Peyer's patch (tissue), 4 donors: ENCODE data around the gene LRRC38.

Experiments used
- POLR2A ChIP-seq, 2 donors: fragments of 450-650 bp; IDR thresholded peaks; one replicate each; pipeline ENCODE4 v1.5.1; 2017; ENCODE audit warnings: antibody characterized with exemption in 2 of 2, mild to moderate bottlenecking in 2 of 2, moderate library complexity in 2 of 2
- TF ChIP-seq, protein P1 (sequence below), 6 experiments: fragments of 450-650 bp in 4 of 6; fragments of 200-600 bp in 2 of 6; sonication (generic) in 1 of 6; IDR thresholded peaks; one replicate each; pipeline ENCODE4 v1.5.1; 2017 to 2019; ENCODE audit warnings: antibody characterized with exemption in 6 of 6, mild to moderate bottlenecking in 3 of 6, moderate library complexity in 1 of 6

DNA sequence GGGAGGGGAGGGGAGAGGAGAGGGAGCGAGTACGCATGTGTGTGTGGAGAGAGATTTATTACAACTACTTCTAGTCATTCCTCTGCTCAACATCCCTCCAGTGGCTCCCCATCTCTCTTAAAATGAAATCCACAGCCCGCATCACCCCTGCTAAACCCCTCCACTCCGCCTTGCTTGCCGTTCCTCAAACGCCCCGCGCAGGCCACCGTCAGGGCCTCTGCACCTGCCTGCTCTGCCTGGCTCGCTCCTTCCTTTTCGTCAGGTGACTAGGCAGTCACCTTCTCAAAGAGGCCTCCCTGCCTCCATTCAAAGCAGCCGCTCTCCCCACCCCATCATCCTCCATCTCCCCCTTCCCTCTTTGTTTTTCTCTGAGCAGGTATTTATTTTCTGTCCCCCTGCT is 29.9 kb downstream of the LRRC38 start:
- TF ChIP-seq, protein P1, sequence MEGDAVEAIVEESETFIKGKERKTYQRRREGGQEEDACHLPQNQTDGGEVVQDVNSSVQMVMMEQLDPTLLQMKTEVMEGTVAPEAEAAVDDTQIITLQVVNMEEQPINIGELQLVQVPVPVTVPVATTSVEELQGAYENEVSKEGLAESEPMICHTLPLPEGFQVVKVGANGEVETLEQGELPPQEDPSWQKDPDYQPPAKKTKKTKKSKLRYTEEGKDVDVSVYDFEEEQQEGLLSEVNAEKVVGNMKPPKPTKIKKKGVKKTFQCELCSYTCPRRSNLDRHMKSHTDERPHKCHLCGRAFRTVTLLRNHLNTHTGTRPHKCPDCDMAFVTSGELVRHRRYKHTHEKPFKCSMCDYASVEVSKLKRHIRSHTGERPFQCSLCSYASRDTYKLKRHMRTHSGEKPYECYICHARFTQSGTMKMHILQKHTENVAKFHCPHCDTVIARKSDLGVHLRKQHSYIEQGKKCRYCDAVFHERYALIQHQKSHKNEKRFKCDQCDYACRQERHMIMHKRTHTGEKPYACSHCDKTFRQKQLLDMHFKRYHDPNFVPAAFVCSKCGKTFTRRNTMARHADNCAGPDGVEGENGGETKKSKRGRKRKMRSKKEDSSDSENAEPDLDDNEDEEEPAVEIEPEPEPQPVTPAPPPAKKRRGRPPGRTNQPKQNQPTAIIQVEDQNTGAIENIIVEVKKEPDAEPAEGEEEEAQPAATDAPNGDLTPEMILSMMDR (IDR thresholded peaks at IDR 0.05): no peak
- no peak for TF ChIP-seq POLR2A (IDR thresholded peaks at IDR 0.05)
